HG03558 (cell line): ENCODE results near the gene UBE4B.

Experiments
- ATAC-seq: cut with Tn5 transposase; IDR thresholded peaks from one replicate; pipeline ENCODE4 v1.9.1; 2021; ENCODE audit warnings: moderate number of reproducible peaks; ENCODE audit not compliant: unreplicated experiment; ENCODE audit errors: extremely low read depth

Gene UBE4B

DNA sequence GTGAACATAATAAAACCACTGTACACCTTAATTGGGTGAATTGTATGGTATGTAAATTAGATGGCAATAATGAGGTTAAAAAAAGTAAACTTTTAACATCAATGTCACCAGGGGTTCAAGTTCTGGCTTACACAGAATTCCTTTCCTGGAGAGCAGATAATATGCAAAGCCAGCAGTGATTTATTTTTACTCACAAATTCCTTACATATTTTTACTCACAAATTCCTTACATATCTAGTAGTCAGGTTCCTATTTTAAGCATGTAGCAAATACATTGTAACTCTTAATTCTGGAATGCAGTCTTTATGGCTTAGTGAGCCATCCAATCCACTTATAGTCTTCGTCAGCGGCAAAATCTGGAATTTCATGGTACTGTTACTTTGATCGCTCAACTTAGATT, 1.3 kb upstream of the UBE4B start:
- no peak for ATAC-seq

DNA sequence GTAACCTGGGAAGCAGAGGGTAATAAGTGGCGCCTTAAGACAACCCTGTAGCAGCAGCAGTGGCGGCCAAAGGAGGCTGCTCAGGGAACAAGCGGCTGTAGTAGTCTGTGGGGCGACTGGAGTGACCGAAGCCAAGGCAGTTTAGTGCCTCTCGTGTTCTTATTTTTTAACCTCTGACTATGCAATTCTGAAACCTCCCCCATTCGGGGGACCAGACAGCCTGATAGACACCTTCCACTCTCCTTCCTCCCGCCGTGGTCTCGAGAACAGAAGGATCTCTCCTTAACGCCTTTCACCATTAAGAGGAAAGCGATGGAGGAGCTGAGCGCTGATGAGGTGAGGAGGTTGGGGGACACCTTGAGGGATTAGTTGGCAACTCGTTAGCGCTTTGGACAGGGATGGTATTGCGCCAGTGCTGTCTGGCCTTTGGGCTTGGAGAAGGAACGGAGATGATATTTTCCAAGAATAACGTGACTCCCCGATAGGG, 644 bp downstream of the UBE4B start:
- ATAC-seq = no peak

DNA sequence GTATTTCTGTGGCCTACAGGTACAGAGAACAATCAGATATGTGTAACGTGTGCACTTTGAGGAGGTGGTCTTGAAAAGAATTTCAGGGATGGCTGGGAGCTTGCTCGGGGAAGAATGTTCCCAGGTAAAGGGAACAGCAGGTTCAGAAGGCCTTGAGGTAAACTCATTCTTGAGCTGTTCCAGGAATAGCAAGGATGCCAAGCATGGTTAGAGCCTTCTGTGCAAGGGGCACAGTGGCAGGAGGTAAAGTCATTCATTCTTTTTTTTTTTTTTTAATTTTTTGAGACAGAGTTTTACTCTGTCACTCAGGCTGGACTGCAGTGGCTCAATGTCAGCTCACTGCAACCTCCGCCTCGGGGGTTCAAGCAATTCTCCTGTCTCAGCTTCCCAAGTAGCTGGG, 10.0 kb downstream of the UBE4B start:
- no peak for ATAC-seq

DNA sequence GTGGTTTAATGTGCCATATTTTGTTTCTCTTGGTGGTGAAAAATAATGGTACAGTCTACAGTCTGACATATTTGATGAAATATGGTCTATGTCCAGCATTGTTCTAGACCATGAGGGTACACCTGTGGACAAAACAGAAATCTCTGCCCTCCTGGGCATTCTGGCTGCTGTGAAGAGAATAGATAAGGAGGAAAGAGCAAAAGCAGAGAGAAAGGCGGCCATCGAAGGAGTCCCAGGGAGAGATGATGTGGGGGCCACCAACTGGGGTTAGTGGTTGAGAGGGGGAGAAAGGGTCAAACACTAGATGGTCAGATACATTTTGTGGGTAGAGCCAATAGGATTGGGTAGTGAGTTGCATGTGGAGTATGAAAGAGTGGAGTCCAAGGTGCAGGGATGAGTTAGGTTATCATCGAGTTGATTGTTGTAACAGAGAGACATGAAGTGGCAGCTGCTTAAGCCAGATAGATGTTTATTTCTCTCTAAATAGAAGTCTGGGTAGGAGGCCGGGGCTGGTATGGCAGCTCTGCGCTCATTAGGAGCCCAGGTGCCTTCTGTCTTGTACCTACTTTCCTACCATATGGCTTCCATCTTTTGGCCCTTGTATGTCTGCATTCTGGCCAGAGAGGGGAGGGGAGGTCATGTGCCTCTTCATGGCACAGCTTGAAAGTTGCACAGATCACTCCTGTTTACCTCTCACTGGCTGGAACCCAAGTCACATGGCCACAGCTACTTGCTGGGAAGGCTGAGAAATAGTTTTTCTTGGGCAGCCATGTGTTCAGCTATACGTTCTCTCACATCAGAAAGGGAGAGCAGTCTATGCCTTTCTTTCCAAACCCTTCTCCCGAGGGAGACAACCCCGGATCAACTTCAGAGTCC, 13.0 kb downstream of the UBE4B start:
- no peak for ATAC-seq

DNA sequence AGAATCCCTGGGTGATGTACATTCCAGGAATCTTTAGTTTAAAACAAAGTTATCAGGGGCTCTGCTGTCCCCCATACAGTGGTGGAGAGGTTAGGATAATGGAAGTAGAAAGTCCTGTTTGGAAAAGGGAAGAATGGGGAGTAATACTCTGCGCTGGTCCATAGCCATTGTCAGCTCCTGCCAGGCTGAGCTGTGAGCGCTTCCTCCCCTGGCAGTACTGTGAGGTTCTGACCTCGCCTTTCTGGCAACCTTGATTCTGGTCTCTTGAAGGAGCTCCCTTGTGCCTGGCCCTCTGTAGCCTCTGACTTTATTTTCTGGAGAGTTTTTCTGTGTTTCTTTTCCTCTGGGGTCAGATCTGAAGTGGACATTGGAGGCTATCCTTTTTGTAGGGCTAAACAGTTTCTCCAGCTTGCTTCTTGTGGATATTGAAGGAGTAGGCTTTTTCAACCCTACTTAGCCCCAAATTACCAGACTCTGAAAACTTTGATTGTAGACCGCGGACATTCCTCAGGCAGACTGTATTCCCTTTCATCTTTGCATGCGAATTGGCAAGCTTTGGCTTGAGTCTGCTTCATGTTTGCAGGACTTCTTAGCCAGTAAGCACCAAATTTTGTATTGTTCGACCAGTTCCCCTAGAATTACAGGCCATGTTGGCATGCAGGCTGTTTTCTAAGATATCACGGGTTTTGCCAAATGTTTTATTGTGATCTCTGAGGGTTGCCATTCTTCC, 13.8 kb downstream of the UBE4B start:
- ATAC-seq = no peak

DNA sequence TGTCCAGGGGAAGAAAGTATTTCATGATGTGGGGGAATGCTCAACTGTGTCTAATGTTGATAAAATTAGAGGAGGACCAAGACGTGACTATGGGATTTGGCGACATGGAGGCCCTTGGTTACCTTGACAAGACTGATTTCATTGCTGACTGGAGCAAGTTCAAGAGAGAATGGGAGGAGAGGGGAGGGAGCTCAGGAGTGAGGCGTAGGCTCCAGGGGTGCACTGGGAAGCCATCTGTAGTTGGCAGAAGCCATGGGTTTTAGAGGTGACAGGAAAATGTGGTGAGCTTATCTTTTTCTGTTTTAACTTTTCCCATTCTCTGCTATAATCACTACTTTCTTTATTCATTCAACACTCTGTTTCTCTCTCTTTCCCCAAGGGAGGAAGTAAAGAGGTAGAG, 15.8 kb downstream of the UBE4B start:
- no peak for ATAC-seq

DNA sequence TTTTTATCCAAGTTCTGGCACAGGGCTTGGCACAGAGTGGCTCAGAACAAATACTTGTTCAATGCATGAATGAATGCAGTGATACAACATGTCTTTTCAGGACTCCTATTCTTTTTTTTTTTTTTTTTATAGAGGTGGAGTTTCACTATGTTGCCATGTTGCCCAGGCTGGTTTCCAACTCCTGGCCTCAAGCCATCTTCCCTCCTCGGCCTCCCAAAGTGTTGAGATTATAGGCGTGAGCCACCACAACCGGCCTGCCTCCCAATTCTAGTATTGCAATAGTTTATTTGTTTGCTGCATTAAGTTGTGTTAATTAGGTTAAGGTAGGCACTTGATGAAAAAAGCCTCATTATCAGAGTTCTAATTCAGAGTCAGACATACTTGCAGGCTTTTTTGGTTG, 17.9 kb downstream of the UBE4B start:
- ATAC-seq = no peak

DNA sequence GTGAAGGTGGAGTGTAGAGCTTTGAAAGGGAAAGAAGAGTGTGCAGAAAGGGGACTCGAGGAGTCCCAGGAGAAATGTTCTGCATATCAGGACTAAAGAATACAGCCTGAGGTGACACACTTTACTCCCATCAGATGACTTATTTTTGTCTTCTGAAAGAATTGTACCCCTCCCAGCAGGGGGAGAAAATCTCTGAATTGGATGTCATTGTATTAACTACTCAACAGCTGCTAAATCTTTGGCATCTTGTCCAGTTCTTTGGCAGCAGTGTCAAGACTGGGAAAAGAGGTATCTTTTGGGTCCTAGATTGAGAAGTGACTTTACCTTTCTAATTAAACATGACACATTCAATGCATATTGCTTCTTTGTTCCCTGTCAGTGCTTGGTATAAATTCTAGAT, 18.9 kb downstream of the UBE4B start:
- ATAC-seq = no peak

DNA sequence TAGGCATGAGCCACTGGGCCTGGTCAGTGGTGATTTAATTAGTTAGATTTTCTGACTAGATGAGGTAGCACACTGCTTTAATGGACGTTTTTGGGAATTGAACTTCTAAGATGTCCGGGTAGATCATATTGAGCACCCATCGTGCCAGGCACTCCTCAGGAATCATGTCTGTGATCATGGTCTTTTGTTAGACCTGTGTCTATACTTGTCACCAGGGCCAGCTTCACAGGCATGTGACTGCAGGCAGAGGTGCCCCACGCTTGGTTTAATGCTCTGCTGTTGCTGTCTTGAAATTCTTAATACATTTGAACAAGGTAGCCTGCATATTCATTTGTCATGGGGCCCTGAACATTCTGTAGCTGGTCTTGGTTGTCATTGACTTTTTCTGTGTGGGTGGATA, 19.6 kb downstream of the UBE4B start:
- ATAC-seq = no peak

DNA sequence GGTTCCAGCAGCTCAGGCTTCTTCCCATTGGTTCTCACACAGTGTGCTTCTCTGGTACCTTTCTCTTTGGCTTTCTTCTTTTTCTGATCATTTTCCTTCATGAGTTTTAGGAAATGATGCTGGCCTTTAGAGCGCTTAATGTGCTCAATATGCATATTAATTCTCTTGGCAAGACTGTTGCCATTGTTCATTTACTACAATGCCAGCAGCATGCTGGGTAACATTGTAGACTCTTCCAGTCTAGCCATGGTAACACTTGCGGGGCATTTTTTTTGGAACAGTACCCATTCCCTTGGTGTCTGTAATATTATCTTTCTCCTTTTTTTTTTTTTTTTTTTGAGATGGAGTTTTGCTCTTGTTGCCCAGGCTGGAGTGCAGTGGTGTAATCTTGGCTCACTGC, 21.7 kb downstream of the UBE4B start:
- no peak for ATAC-seq

DNA sequence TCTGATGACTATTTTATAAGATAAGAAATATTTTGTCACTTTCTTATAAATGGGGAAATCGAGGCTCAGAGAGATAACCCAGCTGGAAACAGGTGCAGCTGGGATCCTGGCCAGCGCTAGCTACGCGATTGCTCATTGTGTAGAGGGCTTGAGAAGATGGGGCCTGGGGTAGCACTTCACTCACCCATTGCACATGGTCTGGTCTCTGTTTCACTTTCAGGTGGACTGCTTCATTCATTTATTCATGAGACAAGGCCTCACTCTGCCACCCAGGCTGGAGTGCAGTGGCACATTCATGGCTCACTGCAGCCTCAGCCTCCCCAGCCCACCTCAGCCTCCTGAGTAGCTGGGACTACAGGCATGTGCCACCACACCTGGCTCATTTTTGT, 23.8 kb downstream of the UBE4B start:
- ATAC-seq = no peak

DNA sequence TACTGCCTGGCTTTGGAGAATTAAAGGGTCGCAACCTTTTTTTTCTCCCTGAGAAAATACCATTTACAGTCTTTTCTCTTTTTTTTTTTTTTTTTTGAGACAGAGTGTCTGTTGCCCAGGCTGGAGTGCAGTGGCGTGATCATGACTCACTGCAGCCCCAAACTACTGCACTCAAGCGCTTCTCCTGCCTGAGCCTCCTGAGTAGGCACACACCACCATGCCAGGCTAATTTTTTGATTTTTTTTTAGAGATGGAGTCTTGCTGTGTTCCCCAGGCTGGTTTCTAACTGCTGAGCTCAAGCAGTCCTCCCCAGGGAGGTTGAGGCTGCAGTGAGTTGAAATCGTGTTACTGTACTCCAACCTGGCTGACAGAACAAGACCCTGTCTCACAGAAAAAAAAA, 24.6 kb downstream of the UBE4B start:
- no peak for ATAC-seq

DNA sequence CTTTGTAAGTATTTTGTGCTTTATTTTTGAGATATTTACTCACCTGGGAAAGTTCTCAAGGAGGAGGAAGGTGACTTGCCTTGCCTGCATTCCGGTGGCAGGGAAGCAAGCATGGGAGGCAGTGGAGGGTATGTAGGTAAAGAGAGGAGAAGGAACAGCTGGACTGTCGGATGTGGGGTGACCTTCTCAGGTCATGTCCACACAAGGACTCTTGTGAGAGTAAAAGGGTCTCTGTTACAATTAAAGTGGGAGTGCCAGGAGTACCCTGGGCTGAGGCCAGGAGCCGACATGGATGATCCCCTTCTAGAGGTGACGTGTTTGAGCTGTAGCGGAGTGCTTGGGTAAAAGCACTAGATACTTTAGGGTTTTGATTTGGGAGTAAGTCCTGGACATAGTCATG, 25.0 kb downstream of the UBE4B start:
- ATAC-seq = no peak

DNA sequence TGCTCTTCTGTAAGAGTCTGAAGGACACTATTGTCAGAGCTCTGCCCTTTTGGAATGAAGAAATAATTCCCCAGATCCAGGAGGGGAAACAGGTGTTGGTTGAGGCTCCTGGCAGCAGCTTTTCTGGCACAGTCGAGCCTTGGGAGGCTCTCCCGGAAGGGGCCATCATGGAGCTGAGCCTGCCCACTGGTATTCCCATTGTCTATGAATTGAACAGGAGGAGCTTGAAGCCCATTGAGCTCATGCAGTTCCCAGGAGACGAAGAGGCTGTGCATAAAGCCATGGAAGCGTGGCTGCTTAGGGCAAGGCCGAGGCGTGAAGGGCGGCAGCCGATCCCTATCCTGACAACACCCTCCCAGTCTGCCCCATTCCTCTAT, 26.6 kb downstream of the UBE4B start:
- no peak for ATAC-seq

DNA sequence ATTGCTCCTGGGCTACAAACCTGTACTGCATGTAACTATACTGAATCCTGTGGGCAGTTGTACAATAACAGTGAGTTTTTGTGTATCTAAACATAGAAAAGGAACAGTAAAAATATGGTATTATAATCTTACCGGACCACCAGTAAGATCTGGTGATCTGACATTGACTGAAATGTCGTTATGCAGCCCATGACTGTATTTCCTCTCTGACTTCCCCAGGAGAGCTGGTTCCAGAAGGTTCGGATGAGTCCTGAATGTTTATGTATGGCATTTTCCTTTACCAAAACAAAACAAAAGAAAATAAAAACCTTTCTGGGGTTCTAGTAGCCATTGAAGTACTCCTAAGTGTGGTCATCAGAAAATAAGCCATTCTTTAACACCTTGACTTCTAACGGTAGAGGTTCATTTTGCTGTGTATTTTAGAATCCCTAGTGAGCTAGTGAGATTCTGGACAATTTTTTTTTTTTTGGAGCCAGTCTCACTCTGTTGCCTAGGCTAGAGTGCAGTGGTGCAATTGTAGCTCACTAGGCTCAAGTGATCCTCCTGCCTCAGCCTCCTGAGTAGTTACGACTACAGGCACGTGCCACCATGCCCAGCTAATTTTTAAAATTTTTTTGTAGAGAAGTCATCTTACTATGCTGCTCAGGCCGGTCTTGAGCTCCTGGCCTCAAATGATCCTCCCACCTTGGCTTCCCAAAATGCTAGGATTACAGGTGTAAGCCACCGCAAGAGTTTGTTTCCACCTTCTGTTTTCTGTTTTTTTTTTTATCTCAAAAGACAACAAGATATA, 27.7 kb downstream of the UBE4B start:
- no peak for ATAC-seq

DNA sequence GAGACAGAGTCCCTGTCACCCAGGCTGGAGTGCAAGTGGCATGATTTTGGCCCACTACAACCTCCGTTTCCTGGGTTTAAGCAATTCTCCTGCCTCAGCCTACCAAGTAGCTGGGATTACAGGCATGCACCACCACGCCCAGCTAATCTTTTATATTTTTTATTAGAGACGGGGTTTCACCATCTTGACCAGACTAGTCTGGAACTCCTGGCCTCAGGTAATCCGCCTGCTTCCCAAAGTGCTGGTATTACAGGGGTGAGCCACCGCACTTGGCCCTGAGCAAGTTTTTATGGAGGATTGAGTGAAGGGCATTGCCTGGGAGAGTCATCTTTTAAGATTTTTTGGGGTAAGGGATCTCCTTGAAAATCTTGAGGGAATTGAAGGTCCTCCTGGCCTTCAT, 28.5 kb downstream of the UBE4B start:
- ATAC-seq = no peak

DNA sequence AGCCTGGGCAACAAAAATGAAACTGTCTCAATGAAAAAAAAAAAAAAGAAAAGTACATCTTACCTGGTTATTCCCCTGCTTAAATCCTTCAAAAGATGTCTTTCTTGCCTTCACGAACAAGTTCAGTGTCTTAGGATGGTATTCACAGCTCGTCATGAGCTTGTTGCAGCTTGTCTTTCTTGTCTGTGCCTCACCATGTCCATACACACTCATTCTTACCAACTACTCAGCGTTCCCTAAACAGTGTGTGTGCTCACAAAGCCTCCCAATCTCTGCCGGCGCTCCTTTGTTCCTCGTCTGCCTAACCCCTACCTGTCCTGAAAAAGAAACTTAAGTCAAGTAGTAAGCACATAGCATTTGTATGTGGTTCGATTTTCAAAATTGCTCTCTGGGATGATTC, 31.1 kb downstream of the UBE4B start:
- no peak for ATAC-seq

DNA sequence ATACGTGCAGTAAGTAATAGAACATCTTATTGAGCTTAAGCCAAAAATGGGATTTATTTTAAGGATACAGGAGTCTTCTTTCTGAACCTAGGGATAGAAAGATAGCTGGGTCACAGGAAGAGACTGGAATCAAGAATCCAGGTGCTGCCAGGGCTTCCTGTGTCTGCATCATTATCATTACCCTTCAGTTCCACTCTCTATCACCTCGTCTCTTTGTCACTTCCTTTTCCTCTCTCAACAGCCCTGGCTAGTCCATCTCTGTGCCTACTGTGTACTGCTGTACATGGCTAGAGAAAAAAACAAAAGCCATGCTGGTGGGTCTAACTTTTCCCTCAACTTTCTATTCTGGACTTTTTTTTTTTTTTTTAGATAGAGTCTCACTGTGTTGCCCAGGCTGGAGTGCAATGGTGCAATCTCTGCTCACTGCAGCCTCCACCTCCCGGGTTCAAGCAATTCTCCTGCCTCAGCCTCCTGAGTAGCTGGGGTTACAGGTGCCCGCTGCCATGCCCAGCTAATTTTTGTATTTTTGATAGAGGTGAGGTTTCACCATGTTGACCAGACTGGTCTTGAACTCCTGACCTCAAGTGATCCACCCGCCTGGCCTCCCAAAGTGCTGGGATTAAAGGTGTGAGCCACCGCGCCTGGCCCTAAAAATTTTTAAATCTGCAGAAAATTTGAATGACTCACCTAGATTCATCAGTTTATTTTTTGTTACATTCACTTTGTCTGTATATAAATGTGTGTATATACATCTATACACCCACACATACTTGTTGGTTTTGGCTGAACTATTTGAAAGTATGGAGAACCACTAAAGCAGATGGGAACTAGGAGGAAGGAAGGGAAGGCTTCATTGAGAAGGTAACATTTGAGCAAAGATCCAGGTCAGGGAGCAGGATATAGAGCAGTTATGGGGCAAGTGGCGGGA, 31.9 kb downstream of the UBE4B start:
- ATAC-seq = no peak

DNA sequence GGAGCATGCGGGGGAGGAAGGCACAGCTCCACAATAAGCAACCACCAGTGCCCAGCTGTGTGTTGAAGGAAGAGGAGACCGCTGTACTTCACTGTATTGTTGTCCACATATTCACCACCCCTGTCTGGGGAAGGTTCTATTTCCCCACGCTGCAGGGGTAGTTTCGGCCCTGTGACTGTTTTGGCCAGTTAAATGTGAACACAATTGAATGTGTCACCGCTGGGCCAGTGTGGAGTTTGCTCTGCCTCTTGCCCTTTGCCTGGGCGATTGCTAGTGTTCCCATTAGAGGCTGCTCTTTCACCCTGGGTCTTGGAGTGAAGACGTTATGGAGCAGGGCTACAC, 32.6 kb downstream of the UBE4B start:
- ATAC-seq = no peak

DNA sequence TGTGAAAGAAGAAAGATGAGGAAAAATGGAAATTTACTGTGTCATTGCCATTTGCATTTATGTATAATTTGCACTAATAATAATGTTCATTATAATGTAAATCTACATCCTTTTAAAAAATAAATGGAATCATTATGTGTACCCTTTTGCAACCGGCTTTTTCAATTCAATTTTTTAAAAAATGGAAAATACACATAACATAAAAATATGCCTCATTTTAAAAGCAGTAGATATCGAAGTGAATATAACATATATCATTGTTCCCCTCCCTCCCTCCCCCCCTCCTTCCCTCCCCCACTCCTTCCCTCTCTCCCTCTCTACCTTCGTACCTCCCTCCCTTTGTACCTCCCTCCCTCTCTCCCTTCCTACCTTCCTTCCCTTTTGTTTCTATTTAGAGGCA, 33.0 kb downstream of the UBE4B start:
- ATAC-seq = no peak
